Testis (tissue), 2 donors: ENCODE results near the gene CRYBA1.

ENCODE experiments used
- CTCF ChIP-seq, 3 experiments: fragments of 450-650 bp in 2 of 3; fragments of 200-600 bp in 1 of 3; sonication (generic) in 1 of 3; IDR thresholded peaks; one replicate each; pipeline ENCODE4 v1.5.1; 2016 to 2019; ENCODE audit warnings: antibody characterized with exemption in 3 of 3, mild to moderate bottlenecking in 2 of 3, moderate library complexity in 1 of 3
- POLR2A ChIP-seq: fragments of 450-650 bp; IDR thresholded peaks from one replicate; pipeline ENCODE4 v1.6.1; 2017; ENCODE audit warnings: antibody characterized with exemption, mild to moderate bottlenecking, moderate library complexity

GRCh38 chr17:29278692-29279091 lies 32.0 kb downstream of the CRYBA1 start:
- TF ChIP-seq CTCF (IDR thresholded peaks at IDR 0.05) (no peak), POLR2A (no peak)
